ENCODE measurements around the gene CAMK1D. TPM values are rescaled to one million over a fixed set of nuclear protein-coding genes. Genes with fewer than 3 reads are reported as not detected.

The CAMK1D gene
- total and polyA plus RNA-seq, 2 of the 8 experiments (the other 6 are each of a cell fraction or from before 2014, with no cell fraction given): 3.5 to 10.6 TPM

- TF ChIP-seq CBX8 (IDR thresholded peaks at IDR 0.05; ENCODE audit: borderline replicate concordance, low read depth, low read length) (no peak), NRF1 (IDR thresholded peaks at IDR 0.05; ENCODE audit: low read depth, low read length) (no peak), SP4 (IDR thresholded peaks at IDR 0.05; ENCODE audit: low read length) (no peak)
Measured at GRCh38 chr10:12590675-12591659, 241.6 kb downstream of the CAMK1D start (continued).

Measured in H1 (cell line).